ENCODE results near the gene PDK3. TPM values are rescaled to one million over a fixed set of nuclear protein-coding genes. Genes with fewer than 3 reads are reported as not detected.

PDK3 gene
- total RNA-seq, 1 experiment from 2014 or later: 9.6 TPM

DNA sequence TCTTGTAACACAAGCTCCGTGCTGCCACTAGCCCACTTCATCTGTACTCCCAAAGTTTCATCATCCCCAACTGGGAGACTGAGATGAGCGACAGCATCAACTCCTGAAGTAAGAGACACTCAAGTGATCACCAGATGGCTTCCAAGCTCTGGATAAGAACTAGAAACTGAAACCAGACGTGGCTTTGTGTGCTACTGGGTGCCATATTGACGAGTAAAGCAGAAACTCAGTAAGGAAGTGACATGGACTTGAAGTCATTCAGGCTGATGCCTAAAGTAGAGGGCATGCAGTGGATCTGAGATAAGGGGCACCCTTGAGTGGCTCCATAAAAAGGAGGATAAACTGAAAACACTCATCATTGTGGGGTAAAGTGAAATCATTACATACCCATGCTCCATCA lies 109.7 kb downstream of the PDK3 start (continued):
- TF ChIP-seq, protein P1, sequence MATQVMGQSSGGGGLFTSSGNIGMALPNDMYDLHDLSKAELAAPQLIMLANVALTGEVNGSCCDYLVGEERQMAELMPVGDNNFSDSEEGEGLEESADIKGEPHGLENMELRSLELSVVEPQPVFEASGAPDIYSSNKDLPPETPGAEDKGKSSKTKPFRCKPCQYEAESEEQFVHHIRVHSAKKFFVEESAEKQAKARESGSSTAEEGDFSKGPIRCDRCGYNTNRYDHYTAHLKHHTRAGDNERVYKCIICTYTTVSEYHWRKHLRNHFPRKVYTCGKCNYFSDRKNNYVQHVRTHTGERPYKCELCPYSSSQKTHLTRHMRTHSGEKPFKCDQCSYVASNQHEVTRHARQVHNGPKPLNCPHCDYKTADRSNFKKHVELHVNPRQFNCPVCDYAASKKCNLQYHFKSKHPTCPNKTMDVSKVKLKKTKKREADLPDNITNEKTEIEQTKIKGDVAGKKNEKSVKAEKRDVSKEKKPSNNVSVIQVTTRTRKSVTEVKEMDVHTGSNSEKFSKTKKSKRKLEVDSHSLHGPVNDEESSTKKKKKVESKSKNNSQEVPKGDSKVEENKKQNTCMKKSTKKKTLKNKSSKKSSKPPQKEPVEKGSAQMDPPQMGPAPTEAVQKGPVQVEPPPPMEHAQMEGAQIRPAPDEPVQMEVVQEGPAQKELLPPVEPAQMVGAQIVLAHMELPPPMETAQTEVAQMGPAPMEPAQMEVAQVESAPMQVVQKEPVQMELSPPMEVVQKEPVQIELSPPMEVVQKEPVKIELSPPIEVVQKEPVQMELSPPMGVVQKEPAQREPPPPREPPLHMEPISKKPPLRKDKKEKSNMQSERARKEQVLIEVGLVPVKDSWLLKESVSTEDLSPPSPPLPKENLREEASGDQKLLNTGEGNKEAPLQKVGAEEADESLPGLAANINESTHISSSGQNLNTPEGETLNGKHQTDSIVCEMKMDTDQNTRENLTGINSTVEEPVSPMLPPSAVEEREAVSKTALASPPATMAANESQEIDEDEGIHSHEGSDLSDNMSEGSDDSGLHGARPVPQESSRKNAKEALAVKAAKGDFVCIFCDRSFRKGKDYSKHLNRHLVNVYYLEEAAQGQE (IDR thresholded peaks at IDR 0.05; ENCODE audit: low read depth): no peak
- TF ChIP-seq JUND (IDR thresholded peaks at IDR 0.05) (no peak), CEBPB (IDR thresholded peaks at IDR 0.05; ENCODE audit: low read depth) (no peak), YY1 (IDR thresholded peaks at IDR 0.05; ENCODE audit: extremely low read depth, insufficient replicate concordance, low read depth, low read length) (no peak), RAD21 (IDR thresholded peaks at IDR 0.05; ENCODE audit: low read depth) (no peak), EZH2 (IDR thresholded peaks at IDR 0.05) (no peak), SRF (IDR thresholded peaks at IDR 0.05; ENCODE audit: low read depth) (no peak)
- TF ChIP-seq, protein P2, sequence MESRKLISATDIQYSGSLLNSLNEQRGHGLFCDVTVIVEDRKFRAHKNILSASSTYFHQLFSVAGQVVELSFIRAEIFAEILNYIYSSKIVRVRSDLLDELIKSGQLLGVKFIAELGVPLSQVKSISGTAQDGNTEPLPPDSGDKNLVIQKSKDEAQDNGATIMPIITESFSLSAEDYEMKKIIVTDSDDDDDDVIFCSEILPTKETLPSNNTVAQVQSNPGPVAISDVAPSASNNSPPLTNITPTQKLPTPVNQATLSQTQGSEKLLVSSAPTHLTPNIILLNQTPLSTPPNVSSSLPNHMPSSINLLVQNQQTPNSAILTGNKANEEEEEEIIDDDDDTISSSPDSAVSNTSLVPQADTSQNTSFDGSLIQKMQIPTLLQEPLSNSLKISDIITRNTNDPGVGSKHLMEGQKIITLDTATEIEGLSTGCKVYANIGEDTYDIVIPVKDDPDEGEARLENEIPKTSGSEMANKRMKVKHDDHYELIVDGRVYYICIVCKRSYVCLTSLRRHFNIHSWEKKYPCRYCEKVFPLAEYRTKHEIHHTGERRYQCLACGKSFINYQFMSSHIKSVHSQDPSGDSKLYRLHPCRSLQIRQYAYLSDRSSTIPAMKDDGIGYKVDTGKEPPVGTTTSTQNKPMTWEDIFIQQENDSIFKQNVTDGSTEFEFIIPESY (IDR thresholded peaks at IDR 0.05; ENCODE audit: extremely low read depth, insufficient replicate concordance, low read length): no peak

DNA sequence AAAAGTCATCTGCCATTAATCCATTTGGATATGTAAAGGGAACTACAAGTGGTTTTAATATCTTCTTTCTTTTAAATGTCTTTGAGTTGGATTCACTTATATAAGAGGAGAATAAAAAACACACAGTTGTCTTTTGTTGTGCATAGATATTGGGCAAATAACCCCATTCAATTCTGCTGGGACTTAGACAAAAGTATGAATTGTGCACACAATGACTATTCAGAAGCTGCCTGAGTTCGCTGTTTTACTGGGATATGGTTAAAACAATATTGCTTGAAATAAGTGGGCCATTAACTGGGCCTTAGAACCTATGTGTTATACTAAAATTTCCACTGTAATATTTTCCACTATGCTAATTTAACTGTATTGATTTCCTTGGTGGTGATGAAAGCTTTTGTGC lies 110.4 kb downstream of the PDK3 start:
- Histone ChIP-seq H3K79me2 (ENCODE audit: insufficient read depth, low read length) (no peaks in the 10 kb centered on the region), H3K9me2 (ENCODE audit: insufficient read depth) (no peaks in the 10 kb centered on the region), H3K9me3 (ENCODE audit: control insufficient read depth in 1 of 2, insufficient read depth in 1 of 2, low read depth in 1 of 2, low read length in 2 of 2) (no peaks in the 10 kb centered on the region), H3K9ac (ENCODE audit: low read length) (no peak overlapping the region), H3K4me3 (replicated peaks in 1 of 2; ENCODE audit: low read depth in 1 of 2, low read length in 2 of 2) (no peak overlapping the region), H3K4me2 (ENCODE audit: low read length) (no peak overlapping the region), H3K36me3 (ENCODE audit: control insufficient read depth in 1 of 2, insufficient read depth in 2 of 2, low read length in 2 of 2) (no peaks in the 10 kb centered on the region), H3K27ac (ENCODE audit: low read depth, low read length) (no peak overlapping the region), H3K4me1 (ENCODE audit: control insufficient read depth in 1 of 2, insufficient read depth in 2 of 2, low read length in 2 of 2) (no peaks in the 10 kb centered on the region), H3K27me3 (ENCODE audit: insufficient read depth, low read length) (no peaks in the 10 kb centered on the region), H2AFZ (ENCODE audit: low read depth, low read length, poor library complexity, severe bottlenecking) (no peak overlapping the region), H4K20me1 (ENCODE audit: insufficient read depth) (no peaks in the 10 kb centered on the region)
- POLR2A ChIA-PET: no interaction called here
- intact Hi-C loops (cut with micrococcal nuclease): no loop called here
- RAD21 ChIA-PET (ENCODE audit: low non-redundant PET in 1 of 2, low total read pairs in 2 of 2, uncharacterized antibody in 2 of 2, unreplicated experiment in 2 of 2): no interaction called here
- CTCF ChIA-PET: no interaction called here
- no TSS peak for BruUV-seq (replicated peaks)
- ATAC-seq (no peak), DNase-seq (ENCODE audit: low read depth, low spot score) (no peak)
- TF ChIP-seq POLR2AphosphoS5 (IDR thresholded peaks at IDR 0.05; ENCODE audit: low read depth, low read length) (no peak), ZFX (IDR thresholded peaks at IDR 0.05) (no peak), SIN3A (IDR thresholded peaks at IDR 0.05; ENCODE audit: low read depth) (no peak), ZNF274 (IDR thresholded peaks at IDR 0.05; ENCODE audit: low read depth, low read length) (no peak), TCF7L2 (IDR thresholded peaks at IDR 0.05; ENCODE audit: borderline replicate concordance, extremely low read depth, insufficient read depth, insufficient read length) (no peak)
- TF ChIP-seq, protein P3, sequence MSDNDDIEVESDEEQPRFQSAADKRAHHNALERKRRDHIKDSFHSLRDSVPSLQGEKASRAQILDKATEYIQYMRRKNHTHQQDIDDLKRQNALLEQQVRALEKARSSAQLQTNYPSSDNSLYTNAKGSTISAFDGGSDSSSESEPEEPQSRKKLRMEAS (IDR thresholded peaks at IDR 0.05): no peak

All from HCT116 (cell line).